PC-3 (cell line): Measurements from ENCODE around the gene TPM1.

ENCODE experiments used
- CTCF ChIP-seq: fragments of 300-600 bp; sonication (generic); conservative IDR thresholded peaks from 2 replicates; pipeline ENCODE4 v1.5.1; 2017; ENCODE audit warnings: antibody characterized with exemption, low read depth, mild to moderate bottlenecking, low read length
- EZH2 ChIP-seq: fragments of 300-600 bp; sonication (generic); IDR thresholded peaks from one replicate; pipeline ENCODE4 v1.6.1; 2017; ENCODE audit warnings: antibody characterized with exemption, mild to moderate bottlenecking, low read length; ENCODE audit not compliant: unreplicated experiment
- EZH2phosphoT487 ChIP-seq: fragments of 300-600 bp; sonication (generic); IDR thresholded peaks from 2 replicates; pipeline ENCODE4 v1.6.1; 2018; ENCODE audit warnings: mild to moderate bottlenecking, antibody characterized with exemption, low read length, borderline replicate concordance

DNA sequence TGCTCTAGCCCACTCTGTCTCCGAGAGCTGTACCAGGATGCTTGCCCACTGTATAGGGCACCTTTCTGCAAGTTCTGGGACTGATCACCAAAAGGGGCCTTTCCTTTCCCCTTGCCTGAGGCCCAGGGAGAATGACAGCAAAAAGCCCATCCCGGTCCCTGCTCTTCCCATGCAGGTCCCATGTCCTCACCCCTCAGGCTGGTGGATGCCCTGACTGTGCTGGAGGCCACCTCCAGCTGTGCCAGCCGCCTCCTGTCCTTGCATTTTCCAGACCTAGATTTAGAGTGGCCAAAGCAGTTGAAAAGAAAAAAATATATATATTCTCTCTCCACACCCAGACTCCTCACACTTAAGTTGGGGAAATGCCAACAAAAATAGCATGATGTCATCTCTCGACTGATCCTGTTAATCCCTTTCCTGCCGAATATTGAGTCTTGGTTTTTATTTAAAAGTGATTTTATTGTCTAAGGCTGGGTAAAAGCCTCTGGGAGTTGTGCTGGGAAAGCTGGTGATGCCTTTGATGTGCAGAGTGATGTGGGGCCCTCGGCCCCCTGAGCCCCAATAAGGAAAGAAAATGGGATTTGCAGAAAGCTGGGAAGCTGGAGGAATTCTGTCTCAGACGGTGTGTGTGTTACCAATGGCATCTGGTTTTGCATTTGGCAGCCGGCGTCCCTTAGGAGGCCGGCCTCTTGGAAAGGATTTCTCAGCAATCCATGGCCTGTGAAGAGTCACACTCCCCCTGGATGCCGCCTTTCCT lies 29.3 kb upstream of the TPM1 start:
- TF ChIP-seq EZH2 (no peak), CTCF (no peak), EZH2phosphoT487 (no peak)
